KBM-7 (cell line): ENCODE results near the gene TATDN3.
"Not testable (repeated sequence)": the region's sequence is repeated elsewhere in the genome, so short reads cannot be mapped to it uniquely, and the experiment has no call there.

Experiments
- DNase-seq: peaks from one replicate; pipeline ENCODE4 v3.0.0-alpha.2; 2015
- in situ Hi-C: fragments of 300-500 bp; cut with MboI; formaldehyde crosslinking; loops from 2 replicates; pipeline ENCODE4 v1.14.3; 2020; ENCODE audit warnings: low sequenced_read_pairs, low pct_unique_long_range_greater_than_20kb, mixed read lengths

The TATDN3 gene

GRCh38 chr1:212822956-212823355 is 31.3 kb downstream of the TATDN3 start:
- DNase-seq: no peak
- in situ Hi-C loops: no loop called here

DNA sequence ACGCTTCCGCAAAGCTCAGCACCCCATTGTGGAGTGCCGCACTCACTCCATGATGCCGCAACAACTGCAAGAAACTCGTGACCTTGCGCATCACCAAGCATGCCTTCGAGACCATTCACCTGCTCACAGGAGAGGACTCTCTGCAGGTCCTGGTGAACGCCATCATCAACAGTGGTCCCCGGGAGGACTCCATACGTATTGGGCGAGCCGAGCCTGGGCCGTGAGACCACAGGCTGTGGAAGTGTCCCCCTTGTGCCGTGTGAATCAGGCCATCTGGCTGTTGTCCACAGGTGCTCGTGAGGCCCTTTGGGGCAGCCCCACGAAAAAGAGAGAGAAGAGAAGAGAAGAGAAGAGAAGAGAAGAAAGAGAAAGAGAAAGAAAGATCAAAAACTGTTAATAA is 32.5 kb downstream of the TATDN3 start:
- in situ Hi-C loops: no loop called here
- no peak for DNase-seq

GRCh38 chr1:212825798-212826452 is 34.2 kb downstream of the TATDN3 start:
- in situ Hi-C loops: no loop called here
- DNase-seq: no peak

GRCh38 chr1:212827171-212827776 is 35.6 kb downstream of the TATDN3 start:
- in situ Hi-C loops: no loop called here
- no peak for DNase-seq

- no peak for DNase-seq
Observed at GRCh38 chr1:212827831-212828278, 36.2 kb downstream of the TATDN3 start.

DNA sequence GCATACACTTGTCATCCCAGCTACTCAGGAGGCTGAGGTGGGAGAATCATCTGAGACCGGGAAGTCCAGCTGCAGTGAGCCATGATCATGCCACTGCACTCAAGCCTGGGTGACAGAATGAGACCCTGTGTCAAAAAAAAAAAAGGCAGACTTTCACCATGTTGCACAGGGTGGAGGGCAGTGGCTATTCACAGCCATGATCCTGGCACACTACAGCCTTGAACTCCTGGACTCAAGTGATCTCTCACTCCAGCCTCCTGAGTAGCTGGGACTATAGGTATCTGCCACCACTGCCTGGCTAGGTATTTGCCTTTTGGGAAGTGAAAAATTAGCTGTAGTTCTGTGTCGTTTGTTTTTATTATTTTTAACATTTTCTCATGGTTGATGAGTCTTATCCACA is 36.7 kb downstream of the TATDN3 start:
- DNase-seq: no peak
- in situ Hi-C loops: no loop called here

More at GRCh38 chr1:212827831-212828278, 36.2 kb downstream of the TATDN3 start:
- in situ Hi-C loops: no loop called here

GRCh38 chr1:212833211-212834207 is 41.8 kb downstream of the TATDN3 start:
- DNase-seq: not testable (repeated sequence)

DNA sequence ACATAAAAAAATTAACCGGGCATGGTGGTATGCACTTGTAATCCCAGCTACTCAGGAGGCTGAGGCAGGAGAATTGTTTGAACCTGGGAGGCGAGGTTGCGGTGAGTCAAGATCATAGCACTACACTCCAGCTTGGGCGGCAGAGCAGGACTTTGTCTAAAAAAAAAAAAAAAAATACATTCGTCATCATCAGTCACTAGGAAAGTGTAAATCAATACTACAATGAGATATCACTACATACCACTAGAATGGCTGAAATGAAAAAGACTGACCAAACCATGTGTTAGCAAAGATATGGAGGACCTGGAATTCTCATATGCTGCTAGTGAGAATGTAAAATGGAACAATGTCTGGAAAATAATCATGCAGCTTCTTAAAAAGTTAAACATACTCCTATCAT is 46.5 kb downstream of the TATDN3 start:
- no peak for DNase-seq

More at GRCh38 chr1:212833211-212834207, 41.8 kb downstream of the TATDN3 start:
- in situ Hi-C loops: not testable (repeated sequence)

DNA sequence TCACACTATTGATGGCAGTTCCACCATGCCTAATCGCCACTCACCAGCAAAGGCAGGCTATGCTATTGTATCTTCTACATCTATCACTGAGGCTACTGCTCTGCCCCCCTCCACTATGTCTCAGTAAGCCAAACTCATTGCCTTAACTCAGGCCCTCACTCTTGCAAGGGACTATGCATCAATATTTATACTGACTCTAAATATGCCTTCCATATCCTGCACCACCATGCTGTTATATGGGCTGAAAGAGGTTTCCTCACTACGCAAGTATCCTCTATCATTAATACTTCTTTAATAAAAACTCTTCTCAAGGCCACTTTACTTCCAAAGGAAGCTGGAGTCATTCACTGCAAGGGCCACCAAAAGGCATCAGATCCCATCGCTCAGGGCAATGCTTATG is 52.8 kb downstream of the TATDN3 start:
- in situ Hi-C loops, DNase-seq: not testable (repeated sequence)

More for the DNA sequence above, 46.5 kb downstream of the TATDN3 start:
- in situ Hi-C loops: no loop called here

- in situ Hi-C loops: no loop called here
- no peak for DNase-seq
Observed at GRCh38 chr1:212847549-212847948, 55.9 kb downstream of the TATDN3 start, which contains the start of gene SPATA45. TSS of gene SPATA45 (minus strand) at chr1:212847649. CDS start at chr1:212836149, 11,500 bp downstream.

- in situ Hi-C loops: no loop called here
- DNase-seq: no peak
Observed at GRCh38 chr1:212852105-212852688, 60.5 kb downstream of the TATDN3 start.

GRCh38 chr1:212853658-212854057 is 62.0 kb downstream of the TATDN3 start:
- DNase-seq: no peak
- in situ Hi-C loops: no loop called here

- no peak for DNase-seq
- in situ Hi-C loops: no loop called here
Observed at GRCh38 chr1:212856755-212857154, 65.1 kb downstream of the TATDN3 start.

DNA sequence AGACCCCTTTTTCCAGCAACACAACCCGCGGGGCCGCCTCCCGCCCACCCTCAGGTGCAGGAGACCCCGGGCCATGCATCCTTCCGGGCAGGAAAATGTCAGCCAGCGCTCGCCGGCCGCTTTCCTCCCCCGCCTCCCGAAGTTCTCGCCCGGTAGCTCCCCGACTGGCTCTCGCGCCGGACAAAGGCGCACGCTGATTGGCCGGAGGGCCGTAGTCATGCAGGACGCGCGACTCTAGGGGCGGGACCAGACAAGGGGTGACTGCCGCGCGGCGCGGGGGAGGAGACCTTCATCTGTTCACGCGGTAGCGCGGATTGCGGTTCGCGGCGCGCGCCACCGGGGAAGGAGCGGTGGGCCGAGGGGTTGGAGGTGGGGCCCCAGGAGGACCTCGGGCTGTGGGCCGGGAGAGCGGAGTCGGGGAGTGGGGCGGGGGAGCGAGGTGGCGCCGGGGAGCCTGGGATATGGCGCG is 66.3 kb downstream of the TATDN3 start, which contains the start of gene FLVCR1:
FLVCR1 (plus strand) TSS at position 284 of the 469 bp plus-strand sequence; CDS start at position 462, 178 bp downstream.
- DNase-seq: peak; percentile 95
- in situ Hi-C loops: no loop called here

- in situ Hi-C loops: no loop called here
- peak; percentile 43 for DNase-seq
Observed at GRCh38 chr1:212858461-212859265, 67.0 kb downstream of the TATDN3 start.

DNA sequence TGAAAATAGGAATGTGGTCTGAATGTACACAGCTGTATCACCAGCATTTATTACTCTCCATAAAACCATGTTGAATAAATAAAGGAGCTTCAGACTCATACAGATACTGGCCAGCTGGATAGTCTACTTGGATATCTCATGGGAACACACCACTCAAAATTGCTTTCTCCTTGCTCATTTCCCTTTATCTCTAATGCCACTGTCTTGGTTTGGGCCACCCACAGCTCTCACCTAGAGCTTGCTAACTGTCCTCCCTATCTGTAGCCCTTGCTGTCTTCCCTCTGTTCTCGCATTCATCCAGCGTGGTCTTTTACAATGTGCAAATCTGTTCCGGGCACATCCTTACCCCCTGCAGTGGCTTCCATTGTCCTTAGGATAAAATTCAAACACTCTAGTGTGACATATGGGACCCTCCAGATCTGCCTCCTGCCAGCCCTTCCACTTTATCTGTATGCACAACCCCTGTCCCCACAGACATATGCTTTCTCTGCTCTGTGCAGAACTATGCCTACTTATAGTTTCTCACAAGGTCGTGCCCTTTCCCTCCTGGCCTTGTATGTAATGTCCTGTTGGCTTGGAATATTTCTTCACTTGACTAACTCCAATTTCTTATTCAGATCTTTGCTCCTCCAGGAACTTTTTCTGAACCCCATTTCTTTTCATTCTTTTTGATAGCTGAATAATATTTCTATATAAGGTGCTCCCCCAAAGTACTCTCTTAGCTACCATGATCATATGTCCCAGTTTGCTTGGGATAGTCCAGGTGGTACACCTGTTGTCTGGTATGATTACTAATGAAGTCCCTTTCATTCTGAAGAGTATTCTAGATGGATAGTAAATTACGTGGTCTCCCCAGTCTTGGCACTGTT is 69.3 kb downstream of the TATDN3 start:
- in situ Hi-C loops: no loop called here
- peak; percentile 7 for DNase-seq

GRCh38 chr1:212862111-212862690 is 70.5 kb downstream of the TATDN3 start:
- in situ Hi-C loops: no loop called here
- DNase-seq: peak; percentile 5
